Adipose tissue (tissue), 3 donors: ENCODE results near the gene SUN5. TPM values are rescaled to one million over a fixed set of nuclear protein-coding genes. Genes with fewer than 3 reads are reported as not detected.

Source experiments
- H3K27ac ChIP-seq: one replicate; pipeline ENCODE4 v1.5.1; 2013; ENCODE audit warnings: low read depth, low read length
- whole genome bisulfite sequencing, 3 donors: extraction: QIAGEN DNeasy Blood & Tissue Kit; methylation state at CpG; one replicate each; pipeline ENCODE4 v1.1.7; 2013; 5-methylcytosine and 5-hydroxymethylcytosine counted together
- polyA plus RNA-seq, 3 donors: library from polyadenylated mRNA; stranded (reverse); fragments of 200-250 nt; gene quantifications; one replicate each; pipeline ENCODE4 v1.2.3, GENCODE V29; 2013
- donor health status: healthy with polysubstance abuse.
- donor health status: Bipolar disorder and iron deficiency.
- donor health status: healthy.

SUN5 gene
- polyA plus RNA-seq, 3 donors, result not detected

- 57 to 80% (median 73%) methylated on average over 7 of the region's 7 CpGs for WGBS, 3 donors
- no peak overlapping the region for H3K27ac ChIP-seq
Observed at GRCh38 chr20:33028875-33029274, 24.6 kb upstream of the SUN5 start.

GRCh38 chr20:33027769-33028751 lies 23.8 kb upstream of the SUN5 start:
- no peak overlapping the region for H3K27ac ChIP-seq
- 69 to 77% (median 70%) methylated on average over 12 of the region's 12 CpGs for WGBS, 3 donors

- 66 to 82% (median 78%) methylated on average over 10 of the region's 10 CpGs for WGBS, 3 donors
- no peak overlapping the region for H3K27ac ChIP-seq
Observed at GRCh38 chr20:33026779-33027759, 22.8 kb upstream of the SUN5 start.

GRCh38 chr20:33026072-33026778 lies 22.0 kb upstream of the SUN5 start:
- WGBS, 3 donors, result 50 to 72% (median 65%) methylated on average over 5 of the region's 5 CpGs
- no peak overlapping the region for H3K27ac ChIP-seq

- 50 to 97% (median 52%) methylated on average over 9 of the region's 9 CpGs for WGBS, 3 donors
- no peak overlapping the region for H3K27ac ChIP-seq
Observed at GRCh38 chr20:33025318-33025876, 21.2 kb upstream of the SUN5 start.

- no peak overlapping the region for H3K27ac ChIP-seq
- WGBS, 3 donors, result 59 to 76% (median 75%) methylated on average over 5 of the region's 5 CpGs
Observed at GRCh38 chr20:33024609-33025317, 20.5 kb upstream of the SUN5 start.

- no peak overlapping the region for H3K27ac ChIP-seq
- WGBS, 3 donors, result 64 to 82% (median 68%) methylated on average over 1 of the region's 1 CpG
Observed at GRCh38 chr20:33024243-33024560, 20.0 kb upstream of the SUN5 start.

GRCh38 chr20:33023439-33024242 lies 19.4 kb upstream of the SUN5 start:
- WGBS, 3 donors, result 56 to 70% (median 67%) methylated on average over 6 of the region's 6 CpGs

GRCh38 chr20:33022694-33023438 lies 18.6 kb upstream of the SUN5 start:
- WGBS, 3 donors, result 73 to 80% (median 78%) methylated on average over 7 of the region's 7 CpGs
- no peak overlapping the region for H3K27ac ChIP-seq

More at GRCh38 chr20:33023439-33024242, 19.4 kb upstream of the SUN5 start:
- H3K27ac ChIP-seq, result no peak overlapping the region

GRCh38 chr20:33022289-33022688 lies 18.1 kb upstream of the SUN5 start:
- H3K27ac ChIP-seq, result no peak overlapping the region
- 53 to 66% (median 60%) methylated on average over 4 of the region's 4 CpGs for WGBS, 3 donors

- WGBS, 3 donors, result 58 to 74% (median 62%) methylated on average over 3 of the region's 3 CpGs
- H3K27ac ChIP-seq, result no peak overlapping the region
Observed at GRCh38 chr20:33021879-33022278, 17.6 kb upstream of the SUN5 start.

- no peak overlapping the region for H3K27ac ChIP-seq
- 79 to 89% (median 88%) methylated on average over 18 of the region's 18 CpGs for WGBS, 3 donors
Observed at GRCh38 chr20:33020278-33021161, 16.3 kb upstream of the SUN5 start.

- H3K27ac ChIP-seq, result no peak overlapping the region
- 81 to 89% (median 88%) methylated on average over 23 of the region's 23 CpGs for WGBS, 3 donors
Observed at GRCh38 chr20:33019465-33020277, 15.4 kb upstream of the SUN5 start.

- 56 to 74% (median 62%) methylated on average over 13 to 14 of the region's 14 CpGs for WGBS, 3 donors
- H3K27ac ChIP-seq, result no peak overlapping the region
Observed at GRCh38 chr20:33018169-33018931, 14.1 kb upstream of the SUN5 start.
